ENCODE data around the gene INSYN2A.

The INSYN2A gene

DNA sequence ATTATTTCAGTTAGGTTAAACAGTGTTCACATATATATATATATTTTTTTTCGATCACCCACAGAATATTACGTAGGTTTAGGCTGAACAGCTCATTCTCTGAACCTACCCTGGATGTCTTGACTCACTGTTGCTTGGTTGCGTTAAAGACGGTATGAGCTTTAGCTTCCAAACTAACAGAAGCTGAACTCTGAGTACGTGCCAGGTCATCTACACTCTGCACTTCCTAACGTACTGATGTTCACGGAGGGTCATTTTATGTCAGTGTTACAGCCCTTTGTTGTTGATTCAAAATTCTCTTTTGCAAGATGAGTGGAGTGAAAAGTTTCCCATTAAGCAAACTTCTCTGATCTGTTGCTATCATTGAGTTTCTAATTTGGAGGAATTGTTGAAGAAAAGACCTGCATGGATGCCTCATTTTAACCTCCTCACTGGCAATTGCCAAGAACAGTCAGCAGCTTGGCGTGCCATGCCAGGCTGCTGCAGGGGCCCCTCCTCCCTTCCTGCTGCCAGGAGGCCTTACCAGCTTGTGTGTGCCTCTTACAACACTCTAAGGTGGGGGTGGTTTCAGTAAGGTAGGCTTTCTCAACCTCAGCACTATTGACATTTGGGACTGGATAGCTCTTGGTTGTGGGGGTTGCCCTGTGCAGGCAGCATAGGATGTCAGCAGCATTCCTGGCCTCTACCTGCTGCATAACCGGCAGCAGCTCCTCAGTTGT, 44.3 kb downstream of the INSYN2A start:
- DNase-seq (ENCODE audit: low spot score) = no peak

DNA sequence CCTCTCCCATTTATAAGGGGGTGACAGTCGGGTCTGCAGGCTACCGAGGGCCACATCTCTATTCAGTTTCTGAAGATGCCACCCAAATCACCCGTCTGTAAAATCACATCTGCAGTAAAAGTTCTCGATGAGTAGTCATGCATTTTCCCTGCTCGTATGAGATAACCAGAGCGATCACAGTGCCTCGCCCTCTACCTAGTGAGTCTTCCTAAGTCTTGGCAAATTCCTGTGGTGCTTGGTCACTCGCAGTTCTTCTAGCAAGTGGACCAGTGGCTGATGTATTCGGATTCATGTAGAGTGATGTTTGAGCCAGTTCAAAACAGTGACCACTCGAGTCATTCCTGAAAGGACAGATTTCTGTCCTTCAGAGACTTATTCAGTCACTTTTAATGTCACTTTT, 44.9 kb downstream of the INSYN2A start:
- no peak for DNase-seq (ENCODE audit: low spot score)

DNA sequence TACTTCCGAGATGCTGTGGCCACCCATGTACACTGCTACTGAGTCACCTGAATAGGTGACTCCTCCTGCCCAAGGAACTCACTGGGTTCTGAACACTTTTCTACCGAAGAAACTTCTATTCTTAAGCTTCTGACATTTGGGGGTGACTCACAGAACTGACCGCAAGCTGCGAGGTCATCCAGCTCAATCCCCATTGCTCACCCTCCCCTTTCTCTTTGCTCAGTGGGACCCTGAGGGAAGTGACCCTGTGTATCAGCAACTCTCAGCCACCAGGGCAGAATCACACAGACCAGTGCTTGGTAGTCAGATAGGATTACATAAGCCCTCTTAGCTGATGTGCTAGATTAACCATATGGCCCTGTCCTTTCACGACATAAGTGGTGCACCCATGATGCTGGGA, 46.3 kb downstream of the INSYN2A start:
- no peak for DNase-seq (ENCODE audit: low spot score)

DNA sequence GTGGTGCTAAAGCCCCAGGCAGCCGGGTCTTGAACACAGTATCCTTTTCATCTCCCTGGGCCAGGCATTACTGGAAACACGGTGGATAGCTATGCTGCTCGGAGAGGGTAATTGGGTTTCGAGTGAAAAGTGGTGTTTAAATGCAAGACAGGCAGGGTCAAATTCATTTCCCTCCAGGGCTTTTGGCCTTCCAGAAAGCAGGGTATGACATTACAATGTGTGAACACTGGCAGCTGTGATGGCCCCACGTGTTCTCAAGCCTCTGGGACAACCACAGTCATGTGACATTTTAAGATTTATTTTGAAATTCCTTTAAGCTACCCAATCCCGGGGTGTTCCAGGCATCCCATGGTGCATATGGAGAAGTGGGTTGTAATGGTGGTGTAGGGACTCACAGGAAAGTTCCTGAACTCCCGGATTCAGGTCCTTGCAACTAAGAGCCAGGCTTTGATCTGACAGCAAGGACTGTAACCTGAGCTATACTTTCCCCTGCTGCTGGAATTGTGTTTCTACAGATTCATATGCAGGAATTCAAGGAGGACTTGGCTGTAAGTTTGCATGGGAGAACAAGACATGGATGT, 46.8 kb downstream of the INSYN2A start:
- no peak for DNase-seq (ENCODE audit: low spot score)

DNA sequence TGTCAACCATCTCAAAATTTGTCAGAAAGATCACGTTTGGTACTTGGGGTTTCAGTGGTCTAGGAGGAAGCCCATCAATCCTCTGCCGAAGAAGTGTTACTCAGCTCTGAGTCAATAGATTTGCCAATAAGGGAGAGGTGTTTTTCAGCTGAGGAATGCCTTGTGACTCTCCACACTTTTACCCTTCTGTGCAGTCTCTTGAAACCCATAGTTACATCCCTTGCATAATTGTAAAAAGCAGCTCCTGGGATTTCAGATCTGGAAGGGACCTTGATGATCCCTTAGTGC, 47.5 kb downstream of the INSYN2A start:
- no peak for DNase-seq (ENCODE audit: low spot score)

DNA sequence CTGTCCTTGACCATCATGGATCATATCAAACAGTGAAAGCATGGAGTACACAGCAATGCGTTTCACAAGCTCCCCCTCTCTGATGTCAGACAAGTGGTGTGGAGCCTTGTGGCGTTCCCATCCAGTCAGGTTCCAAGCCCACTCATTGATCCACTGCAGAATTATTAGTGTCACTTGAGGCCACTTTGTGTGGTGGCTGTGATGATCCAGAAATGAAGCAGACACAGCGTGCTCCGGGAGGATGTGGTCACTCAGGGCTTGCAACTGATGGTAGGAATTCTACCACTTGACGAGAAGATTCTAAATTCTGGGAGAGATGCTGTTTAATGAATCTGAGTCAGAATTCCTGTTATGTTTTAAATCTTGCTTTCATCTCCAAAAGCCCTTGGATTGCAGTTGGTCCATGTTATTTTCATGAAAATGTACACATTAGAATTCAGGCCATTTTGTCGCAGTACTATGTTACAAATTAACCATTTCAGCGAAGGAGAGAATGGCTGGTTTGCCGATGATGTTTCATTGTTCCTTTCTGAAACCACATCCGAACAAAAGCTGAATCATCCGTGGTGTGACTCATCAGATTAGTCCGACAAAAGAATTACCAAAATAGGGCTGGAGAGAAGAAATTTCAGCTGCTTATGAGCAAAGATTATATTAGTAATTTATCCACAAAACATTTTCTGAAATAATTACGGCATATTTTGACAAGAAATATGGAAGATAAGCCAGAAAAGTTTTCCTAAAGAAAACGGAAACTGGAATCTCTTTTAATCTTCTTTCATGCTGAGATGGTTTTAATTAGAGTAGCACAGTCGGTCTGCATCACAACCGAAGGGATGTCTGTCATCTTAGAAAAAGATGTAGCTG, 48.1 kb downstream of the INSYN2A start:
- no peak for DNase-seq (ENCODE audit: low spot score)

DNA sequence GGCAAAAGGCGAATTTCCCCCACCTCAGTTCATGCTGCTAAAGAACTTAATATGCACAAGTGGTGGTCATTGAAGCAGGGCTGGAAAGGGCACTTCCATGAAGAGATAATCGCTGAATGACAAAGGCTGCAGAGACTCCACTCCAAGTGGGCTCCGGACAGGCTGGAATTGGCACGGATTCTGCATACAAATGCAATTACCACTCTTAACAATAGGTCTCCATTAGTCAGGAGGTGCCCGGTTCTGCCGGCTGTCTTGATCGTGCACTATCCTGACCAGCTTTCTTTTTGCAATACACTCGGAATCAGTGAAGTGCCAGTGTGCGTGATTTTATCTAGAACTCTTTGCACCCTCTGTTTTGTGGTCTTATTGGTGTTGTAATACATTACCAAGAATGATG, 49.7 kb downstream of the INSYN2A start:
- no peak for DNase-seq (ENCODE audit: low spot score)

Measured in cerebellar cortex (tissue), 1 donor.